ENCODE results near the gene PLEKHN1. TPM values are rescaled to one million over a fixed set of nuclear protein-coding genes. Genes with fewer than 3 reads are reported as not detected.
"Not testable (repeated sequence)": the region's sequence is repeated elsewhere in the genome, so short reads cannot be mapped to it uniquely, and the experiment has no call there.

PLEKHN1 gene
- total RNA-seq, 1 donor = 1.7 TPM

DNA sequence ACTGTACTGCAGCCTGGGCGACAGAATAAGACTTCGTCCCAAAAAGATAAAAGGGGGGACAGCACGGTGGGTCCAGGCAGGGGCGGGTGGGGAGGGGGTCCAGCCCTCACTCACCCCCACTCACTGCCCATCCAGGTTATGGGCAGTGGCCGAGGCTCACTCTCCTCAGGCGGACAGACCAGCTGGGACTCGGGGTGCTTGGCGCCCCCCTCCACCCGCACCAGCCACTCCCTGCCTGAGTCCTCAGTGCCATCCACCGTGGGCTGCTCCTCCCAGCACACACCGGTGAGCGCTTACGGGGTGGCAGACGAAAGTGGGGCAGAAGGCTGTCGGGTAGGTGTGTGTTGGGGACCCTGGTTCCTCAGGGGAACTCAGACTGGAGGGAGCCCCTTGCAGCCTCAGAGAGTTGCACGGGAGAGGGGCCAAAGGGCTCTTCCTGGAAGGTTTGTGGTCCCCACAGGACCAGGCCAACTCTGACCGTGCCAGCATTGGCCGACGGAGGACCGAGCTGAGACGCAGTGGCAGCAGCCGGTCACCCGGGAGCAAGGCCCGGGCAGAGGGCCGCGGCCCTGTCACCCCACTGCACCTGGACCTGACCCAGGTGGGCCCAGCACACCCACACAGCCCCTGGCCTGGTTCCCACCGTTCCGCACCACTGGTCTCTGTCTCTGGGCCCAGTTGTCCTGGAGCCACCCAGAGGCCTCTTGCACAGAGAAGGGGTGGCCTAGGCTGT, 6.6 kb downstream of the PLEKHN1 start:
- no peak overlapping the region for H3K4me3 ChIP-seq (ENCODE audit: low read depth, low read length)
- TF ChIP-seq, protein P1, sequence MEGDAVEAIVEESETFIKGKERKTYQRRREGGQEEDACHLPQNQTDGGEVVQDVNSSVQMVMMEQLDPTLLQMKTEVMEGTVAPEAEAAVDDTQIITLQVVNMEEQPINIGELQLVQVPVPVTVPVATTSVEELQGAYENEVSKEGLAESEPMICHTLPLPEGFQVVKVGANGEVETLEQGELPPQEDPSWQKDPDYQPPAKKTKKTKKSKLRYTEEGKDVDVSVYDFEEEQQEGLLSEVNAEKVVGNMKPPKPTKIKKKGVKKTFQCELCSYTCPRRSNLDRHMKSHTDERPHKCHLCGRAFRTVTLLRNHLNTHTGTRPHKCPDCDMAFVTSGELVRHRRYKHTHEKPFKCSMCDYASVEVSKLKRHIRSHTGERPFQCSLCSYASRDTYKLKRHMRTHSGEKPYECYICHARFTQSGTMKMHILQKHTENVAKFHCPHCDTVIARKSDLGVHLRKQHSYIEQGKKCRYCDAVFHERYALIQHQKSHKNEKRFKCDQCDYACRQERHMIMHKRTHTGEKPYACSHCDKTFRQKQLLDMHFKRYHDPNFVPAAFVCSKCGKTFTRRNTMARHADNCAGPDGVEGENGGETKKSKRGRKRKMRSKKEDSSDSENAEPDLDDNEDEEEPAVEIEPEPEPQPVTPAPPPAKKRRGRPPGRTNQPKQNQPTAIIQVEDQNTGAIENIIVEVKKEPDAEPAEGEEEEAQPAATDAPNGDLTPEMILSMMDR (IDR thresholded peaks at IDR 0.05; ENCODE audit: insufficient read depth, low read depth, low read length) = no peak
- DNase-seq (ENCODE audit: low read depth) = no peak

DNA sequence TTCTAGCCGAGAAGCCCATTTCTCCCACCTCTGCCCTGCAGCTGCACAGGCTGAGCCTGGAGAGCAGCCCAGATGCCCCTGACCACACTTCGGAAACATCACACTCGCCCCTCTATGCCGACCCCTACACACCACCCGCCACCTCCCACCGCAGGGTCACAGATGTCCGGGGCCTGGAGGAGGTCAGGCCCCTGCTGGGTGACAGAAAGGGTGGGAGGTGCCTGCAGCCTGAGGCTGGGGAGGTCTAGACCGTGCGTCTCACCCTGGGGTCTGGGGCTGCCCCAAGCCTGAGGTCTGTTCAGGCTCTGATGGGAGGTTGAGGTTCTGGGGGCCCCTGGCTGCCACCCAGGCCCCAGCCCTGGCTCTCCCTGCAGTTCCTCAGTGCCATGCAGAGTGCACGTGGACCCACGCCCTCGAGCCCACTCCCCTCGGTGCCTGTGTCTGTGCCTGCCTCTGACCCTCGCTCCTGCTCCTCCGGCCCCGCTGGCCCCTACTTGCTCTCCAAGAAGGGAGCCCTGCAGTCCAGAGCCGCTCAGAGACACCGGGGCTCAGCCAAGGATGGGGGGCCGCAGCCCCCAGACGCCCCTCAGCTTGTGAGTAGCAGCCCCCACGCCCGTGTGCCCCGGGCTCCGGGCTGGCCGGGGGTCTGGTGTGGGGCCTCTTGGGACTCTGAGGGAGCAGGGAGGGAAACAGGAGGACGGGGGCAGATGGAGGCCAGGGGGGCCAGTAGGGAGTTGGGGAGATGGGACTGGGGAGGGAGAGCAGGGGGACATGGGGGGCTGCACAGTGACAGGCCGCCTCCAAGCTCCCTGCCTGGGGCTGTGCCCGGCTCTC, 7.4 kb downstream of the PLEKHN1 start:
- TF ChIP-seq, protein P1 (IDR thresholded peaks at IDR 0.05; ENCODE audit: insufficient read depth, low read depth, low read length) = no peak
- no peak for DNase-seq (ENCODE audit: low read depth)
- H3K4me3 ChIP-seq (ENCODE audit: low read depth, low read length) = no peak overlapping the region

DNA sequence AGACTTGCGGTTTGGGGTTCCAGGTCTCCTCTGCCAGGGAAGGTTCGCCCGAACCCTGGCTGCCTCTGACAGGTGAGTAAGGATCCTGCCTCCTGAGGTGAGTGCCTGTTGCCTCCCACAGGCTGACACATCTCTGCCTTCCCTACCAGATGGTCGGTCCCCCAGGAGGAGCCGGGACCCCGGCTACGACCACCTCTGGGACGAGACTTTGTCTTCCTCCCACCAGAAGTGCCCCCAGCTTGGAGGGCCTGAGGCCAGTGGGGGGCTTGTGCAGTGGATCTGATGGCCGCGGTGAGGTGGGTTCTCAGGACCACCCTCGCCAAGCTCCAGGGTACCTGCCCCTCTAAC, 8.0 kb downstream of the PLEKHN1 start:
- no peak for DNase-seq (ENCODE audit: low read depth)
- TF ChIP-seq, protein P1 (IDR thresholded peaks at IDR 0.05; ENCODE audit: insufficient read depth, low read depth, low read length) = no peak
- H3K4me3 ChIP-seq (ENCODE audit: low read depth, low read length) = no peak overlapping the region

- H3K4me3 ChIP-seq (ENCODE audit: low read depth, low read length) = no peak overlapping the region
- DNase-seq (ENCODE audit: low read depth) = no peak
- TF ChIP-seq, protein P1 (IDR thresholded peaks at IDR 0.05; ENCODE audit: insufficient read depth, low read depth, low read length) = no peak
Measured at GRCh38 chr1:974687-975328, 8.5 kb downstream of the PLEKHN1 start.

DNA sequence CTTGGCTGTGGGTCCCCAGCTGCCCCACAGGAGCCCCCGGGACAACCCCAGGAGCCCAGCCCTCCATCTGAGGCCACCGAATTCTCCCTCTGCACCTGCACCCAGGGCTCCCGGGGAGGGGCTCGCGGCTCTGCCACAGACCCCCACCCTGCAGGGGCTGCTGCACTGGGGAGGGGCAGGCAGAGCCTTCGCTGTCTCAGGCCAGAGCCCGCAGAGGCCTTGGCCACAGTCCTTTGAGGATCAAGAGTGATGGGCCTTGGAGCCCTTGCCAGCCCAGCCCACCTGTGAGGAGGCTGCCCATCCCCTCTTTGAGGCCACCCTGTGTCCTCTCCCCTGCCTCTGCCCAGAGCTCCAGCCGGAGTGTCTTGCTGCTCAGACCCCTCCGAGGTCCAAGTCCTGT, 9.1 kb downstream of the PLEKHN1 start:
- TF ChIP-seq, protein P1 (IDR thresholded peaks at IDR 0.05; ENCODE audit: insufficient read depth, low read depth, low read length) = no peak
- H3K4me3 ChIP-seq (ENCODE audit: low read depth, low read length) = no peak overlapping the region
- no peak for DNase-seq (ENCODE audit: low read depth)

DNA sequence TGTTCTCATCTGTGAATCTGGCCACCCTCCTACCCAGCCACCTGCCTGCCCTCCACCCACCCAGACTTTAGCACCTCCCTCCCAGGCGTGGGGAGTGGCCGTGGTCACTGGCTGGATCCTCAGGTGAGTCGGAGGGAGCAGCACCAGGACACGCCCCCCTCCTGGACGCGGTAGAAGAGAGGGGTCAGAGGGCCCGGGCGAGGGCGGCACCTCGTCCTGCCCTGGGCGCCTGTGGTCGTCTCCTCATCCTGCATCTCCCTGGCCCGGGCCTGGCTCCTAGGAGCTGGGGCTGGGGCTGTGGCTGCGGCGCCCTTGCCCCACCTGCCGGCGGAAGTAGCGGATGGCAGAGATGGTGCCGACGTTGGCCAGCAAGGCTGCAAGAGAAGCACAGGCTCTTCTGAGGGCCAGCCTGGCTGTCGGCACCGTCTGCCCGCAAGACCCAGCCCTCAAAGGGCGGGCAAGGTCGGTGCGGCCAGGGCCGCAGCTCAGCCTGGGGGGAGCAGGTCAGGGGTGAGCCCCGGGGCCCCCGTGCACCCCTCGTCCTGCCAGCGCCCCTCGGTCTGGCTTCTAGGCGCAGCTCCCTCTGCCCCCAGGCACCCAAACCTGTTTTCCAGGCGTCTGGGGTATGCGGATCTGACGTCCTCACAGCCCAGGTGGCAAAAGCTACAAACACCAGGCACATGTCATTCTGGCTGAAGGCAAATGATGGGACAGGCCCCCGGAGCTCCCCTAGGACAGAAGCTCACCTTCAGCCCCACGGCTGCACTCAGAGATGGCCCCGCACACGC, 9.8 kb downstream of the PLEKHN1 start:
- TF ChIP-seq, protein P1 (IDR thresholded peaks at IDR 0.05; ENCODE audit: insufficient read depth, low read depth, low read length) = peak; percentile 51
- H3K4me3 ChIP-seq (ENCODE audit: low read depth, low read length) = peak overlapping the region; percentile 45
- peak; percentile 44 for DNase-seq (ENCODE audit: low read depth)

GRCh38 chr1:976791-977190, 10.5 kb downstream of the PLEKHN1 start:
- not testable (repeated sequence) for DNase-seq (ENCODE audit: low read depth)

More at GRCh38 chr1:976791-977190, 10.5 kb downstream of the PLEKHN1 start:
- H3K4me3 ChIP-seq (ENCODE audit: low read depth, low read length) = not testable (repeated sequence)

Measured in fibroblast of villous mesenchyme (primary cell).